Measurements from ENCODE around the gene ERVW-1.
"Not testable (repeated sequence)": the region's sequence is repeated elsewhere in the genome, so short reads cannot be mapped to it uniquely, and the experiment has no call there.

The ERVW-1 gene, protein sequence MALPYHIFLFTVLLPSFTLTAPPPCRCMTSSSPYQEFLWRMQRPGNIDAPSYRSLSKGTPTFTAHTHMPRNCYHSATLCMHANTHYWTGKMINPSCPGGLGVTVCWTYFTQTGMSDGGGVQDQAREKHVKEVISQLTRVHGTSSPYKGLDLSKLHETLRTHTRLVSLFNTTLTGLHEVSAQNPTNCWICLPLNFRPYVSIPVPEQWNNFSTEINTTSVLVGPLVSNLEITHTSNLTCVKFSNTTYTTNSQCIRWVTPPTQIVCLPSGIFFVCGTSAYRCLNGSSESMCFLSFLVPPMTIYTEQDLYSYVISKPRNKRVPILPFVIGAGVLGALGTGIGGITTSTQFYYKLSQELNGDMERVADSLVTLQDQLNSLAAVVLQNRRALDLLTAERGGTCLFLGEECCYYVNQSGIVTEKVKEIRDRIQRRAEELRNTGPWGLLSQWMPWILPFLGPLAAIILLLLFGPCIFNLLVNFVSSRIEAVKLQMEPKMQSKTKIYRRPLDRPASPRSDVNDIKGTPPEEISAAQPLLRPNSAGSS

DNA sequence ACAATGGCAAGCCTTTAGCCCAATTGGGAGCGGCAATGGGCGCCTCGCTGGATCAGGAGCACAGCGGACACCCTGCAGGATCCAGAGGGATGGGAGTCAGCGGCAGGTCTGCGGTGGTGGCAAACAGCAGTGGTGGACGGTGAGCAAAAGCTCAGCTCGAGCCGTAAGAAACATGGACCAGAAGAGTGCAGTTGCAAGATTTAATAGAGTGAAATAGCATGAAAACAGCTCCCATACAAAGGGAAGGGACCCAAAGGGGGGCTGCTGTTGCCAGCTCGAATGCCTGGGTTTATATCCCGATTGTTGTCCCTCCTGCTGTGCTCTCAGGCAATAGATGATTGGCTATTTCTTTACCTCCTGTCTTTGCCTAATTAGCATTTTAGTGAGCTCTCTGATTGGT, at the start of gene ERVW-1:
Gene ERVW-1 (minus strand): TSS at position 266 of the 400 bp plus-strand sequence. CDS start 7,565 bp downstream, outside the sequence.
- not testable (repeated sequence) for DNase-seq (ENCODE audit: low spot score)

DNA sequence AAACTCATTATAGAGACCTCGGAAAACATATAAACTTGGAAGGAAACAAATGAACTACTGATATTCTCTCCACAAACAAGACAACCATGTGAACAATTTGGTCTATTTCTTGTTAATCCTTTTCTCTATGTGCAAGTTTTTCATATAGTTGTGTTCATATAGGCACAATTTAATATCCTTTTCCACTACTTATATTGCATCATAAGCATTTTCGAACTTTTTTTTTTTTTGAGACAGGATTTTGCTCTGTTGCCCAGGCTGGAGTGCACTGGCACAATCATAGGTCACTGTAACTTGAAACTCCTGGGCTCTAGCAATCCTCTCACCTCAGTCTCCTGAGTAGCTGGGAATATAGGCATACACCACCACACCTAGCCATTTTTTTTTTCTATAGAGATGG, 45.4 kb upstream of the ERVW-1 start:
- DNase-seq (ENCODE audit: low spot score): no peak

DNA sequence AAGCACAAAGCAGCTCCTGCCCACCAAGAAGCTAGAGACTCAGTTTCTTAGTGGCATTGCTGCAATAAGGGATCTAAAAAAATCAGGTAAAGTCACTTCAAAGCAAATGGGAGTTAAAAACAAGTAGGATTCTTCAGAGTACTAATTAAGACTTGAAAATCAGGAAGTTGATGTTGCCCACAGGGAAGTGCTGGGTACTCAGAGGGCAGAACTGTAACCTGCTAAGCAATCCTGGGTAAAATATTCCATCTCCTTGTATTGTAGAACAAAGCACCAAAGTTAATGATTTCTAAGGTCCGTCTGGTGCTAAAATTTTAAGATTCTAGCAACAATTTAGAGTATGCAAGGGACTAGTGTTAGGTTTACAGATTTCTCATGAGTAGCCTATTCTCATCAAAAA, 42.3 kb upstream of the ERVW-1 start:
- no peak for DNase-seq (ENCODE audit: low spot score)

GRCh38 chr7:92517631-92518030, 39.9 kb upstream of the ERVW-1 start:
- no peak for DNase-seq (ENCODE audit: low spot score)

DNA sequence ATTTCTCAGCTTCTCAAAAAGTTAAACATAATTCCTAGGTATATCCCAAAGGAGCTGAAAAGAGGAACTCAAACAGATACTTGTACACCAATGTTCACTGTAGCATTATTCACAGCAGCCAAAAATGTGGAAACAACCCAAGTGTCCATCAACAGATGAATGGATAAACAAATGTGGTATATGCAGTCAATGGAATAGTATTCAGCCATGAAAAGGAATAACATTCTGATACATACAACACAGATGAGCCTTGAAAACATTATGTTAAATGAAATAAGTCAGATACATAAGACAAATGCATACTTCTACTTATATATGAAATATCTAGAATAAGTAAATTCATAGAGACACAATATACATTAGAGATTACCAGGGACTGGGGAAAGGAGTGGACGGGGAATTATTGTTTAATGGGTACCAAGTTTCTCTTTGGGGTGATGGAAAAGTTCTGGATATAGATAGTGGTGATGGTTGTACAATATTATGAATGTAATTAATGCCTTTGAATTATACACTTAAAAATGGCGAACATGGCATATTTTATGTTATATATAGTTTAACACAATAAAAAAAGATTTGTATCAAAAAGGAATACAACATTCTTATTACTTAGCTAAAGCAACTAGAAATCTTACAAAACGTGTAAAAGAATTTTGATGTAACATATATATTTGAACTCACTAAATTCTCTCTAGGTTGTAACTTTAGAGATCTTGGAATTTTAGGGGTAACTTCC, 35.6 kb upstream of the ERVW-1 start:
- no peak for DNase-seq (ENCODE audit: low spot score)

GRCh38 chr7:92508946-92509345, 31.2 kb upstream of the ERVW-1 start:
- DNase-seq (ENCODE audit: low spot score): no peak

DNA sequence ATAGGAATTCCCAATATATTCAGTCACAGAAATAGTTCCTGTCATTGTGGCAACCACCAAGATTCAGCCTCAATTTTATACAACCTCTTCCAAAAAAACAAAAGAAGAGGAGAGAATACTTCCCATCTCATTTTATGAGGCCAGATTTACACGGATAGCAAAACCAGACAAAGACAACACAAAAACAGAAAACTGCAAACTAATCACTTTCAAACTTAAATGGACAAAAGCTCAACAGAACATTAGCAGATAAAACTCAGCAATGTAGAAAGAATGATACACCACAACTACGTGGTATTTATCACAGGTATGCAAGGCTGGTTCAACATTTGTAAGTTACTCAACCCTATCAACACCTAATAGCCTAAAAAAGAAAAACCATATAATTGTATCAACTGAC, 28.6 kb upstream of the ERVW-1 start:
- no peak for DNase-seq (ENCODE audit: low spot score)

DNA sequence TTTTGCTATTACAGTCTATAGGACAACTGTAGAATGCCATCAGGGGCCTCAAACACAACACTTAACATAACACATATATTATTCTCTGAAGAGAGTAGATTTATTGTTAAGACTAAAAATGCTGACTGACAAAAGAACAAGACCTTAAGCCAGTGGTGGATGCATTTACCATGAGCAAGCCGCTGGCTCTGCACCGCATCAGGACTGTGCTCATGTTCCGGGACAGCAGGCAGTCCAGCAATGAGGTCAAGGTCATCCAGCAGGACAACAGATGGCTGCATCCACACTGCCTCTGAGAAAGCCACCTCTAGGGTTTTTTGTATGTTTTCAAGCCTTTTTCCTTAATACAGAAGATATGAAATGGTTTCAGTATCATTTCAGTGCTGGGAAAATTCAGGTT, 26.8 kb upstream of the ERVW-1 start:
- no peak for DNase-seq (ENCODE audit: low spot score)

DNA sequence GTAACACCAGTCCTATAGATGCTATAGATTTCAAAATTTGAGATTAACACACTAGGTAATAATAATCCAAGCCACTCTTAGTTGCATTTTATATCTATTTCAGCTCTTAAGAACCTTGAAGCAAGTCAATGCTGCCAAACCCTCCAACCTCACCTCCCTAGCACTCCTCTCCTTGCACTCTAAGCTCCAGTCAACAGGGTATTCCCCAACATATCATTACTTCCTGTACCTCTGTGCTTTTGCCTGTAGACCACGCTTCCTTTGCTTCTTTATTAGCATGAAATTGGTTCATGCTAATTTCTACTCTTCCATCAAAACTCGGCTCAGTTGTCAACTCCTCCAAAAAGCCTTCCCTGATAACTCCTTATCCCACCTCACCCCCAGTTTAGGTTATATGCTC, 26.0 kb upstream of the ERVW-1 start:
- no peak for DNase-seq (ENCODE audit: low spot score)

- DNase-seq (ENCODE audit: low spot score): no peak
These were observed 20.8 kb upstream of the ERVW-1 start for GRCh38 chr7:92498557-92498956.

DNA sequence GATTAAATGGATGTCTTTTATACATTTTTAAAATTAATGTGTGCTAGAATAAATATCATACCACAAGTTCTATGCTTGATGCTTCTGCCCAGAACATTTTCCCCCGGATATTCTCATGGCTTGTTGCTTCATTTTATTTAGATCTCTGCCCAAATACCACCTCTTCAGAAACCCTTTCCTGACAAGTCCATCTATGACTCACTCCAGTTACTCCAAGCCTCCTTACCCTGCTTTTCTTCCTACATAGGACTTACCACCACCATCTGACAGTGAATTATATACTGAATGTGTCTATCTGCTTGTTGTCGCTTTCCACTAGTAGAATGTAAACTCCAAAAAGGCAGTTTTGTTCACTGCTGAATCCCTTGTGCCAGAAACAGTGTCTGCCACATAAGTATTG, 19.1 kb upstream of the ERVW-1 start:
- no peak for DNase-seq (ENCODE audit: low spot score)

DNA sequence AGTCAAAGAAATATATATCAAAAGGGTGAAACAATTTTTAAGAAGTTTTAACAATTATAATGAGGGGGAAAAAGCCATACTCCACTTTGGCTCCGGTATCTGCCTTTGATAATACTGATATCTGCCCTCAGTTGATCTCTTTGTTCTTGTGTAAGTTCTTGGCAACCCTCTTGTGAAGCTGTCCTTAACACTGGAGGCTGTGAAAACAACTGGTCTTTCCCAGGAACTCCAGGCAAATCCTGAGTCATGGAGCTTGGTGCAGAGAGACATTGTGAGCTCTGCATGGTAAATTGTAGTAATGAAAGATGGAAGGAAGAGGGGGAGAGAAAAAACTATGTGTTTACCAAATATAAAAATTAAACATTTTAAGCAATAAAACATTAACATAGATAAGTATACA, 11.9 kb upstream of the ERVW-1 start:
- no peak for DNase-seq (ENCODE audit: low spot score)

- no peak for DNase-seq (ENCODE audit: low spot score)
These were observed 10.1 kb upstream of the ERVW-1 start for GRCh38 chr7:92487804-92488203.

- no peak for DNase-seq (ENCODE audit: low spot score)
These were observed 8.2 kb upstream of the ERVW-1 start for GRCh38 chr7:92485974-92486373.

GRCh38 chr7:92485267-92485892, 7.6 kb upstream of the ERVW-1 start:
- DNase-seq (ENCODE audit: low spot score): no peak

DNA sequence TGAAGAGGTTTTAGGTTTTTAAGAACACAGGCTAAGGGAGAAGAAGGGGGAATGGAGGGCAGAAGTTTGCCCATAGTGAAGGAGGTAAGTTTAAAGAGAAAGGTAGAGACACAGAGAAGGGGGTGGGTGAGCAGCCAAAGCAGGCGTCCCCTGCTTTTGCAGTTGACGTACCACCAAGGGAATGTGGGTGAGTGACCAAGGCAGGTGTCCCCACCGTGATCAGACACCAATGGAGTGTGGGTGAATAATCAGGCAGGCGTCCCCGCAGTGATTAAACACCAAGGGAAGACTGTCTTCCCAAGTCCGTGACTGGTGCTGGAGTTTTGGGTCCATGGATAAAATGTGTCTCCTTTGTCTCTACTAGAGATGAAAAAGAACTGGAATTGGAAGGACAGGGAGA, 6.5 kb upstream of the ERVW-1 start:
- not testable (repeated sequence) for DNase-seq (ENCODE audit: low spot score)

GRCh38 chr7:92483624-92484023, 5.9 kb upstream of the ERVW-1 start:
- not testable (repeated sequence) for DNase-seq (ENCODE audit: low spot score)

DNA sequence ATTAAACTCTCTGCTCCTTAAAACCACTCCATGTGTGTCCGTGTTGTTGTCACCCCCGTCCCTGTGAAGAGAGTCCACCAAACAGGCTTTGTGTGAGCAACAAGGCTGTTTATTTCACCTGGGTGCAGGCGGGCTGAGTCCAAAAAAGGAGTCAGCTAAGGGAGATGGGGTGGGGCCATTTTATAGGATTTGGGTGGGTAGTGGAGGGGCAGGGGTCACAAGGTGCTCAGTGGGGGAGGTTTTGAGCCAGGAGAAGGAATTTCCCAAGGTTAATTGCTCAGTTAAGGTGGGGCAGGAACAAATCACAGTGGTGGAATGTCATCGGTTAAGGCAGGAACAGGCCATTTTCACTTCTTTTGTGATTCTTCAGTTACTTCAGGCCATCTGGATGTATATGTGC, 1.4 kb upstream of the ERVW-1 start:
- DNase-seq (ENCODE audit: low spot score): not testable (repeated sequence)

DNA sequence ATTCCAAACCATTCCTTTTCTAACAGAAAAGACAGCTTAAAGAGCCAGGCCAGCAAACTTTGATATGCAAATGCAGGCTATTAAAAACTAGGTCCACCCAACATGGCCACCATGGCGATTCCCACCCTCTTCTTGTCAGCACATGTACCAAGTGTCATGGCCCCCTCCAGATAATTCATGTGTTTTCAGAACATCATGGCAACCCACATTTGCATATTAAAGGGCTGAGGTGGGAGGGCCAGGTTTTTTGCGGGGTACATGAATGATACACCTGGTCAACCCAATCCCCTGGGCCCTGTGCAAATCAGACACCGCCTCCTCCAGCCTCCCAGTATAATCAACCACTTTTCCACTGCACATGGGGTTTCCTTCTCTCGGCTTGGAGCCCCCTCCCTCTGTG, 965 bp upstream of the ERVW-1 start:
- no peak for DNase-seq (ENCODE audit: low spot score)

DNA sequence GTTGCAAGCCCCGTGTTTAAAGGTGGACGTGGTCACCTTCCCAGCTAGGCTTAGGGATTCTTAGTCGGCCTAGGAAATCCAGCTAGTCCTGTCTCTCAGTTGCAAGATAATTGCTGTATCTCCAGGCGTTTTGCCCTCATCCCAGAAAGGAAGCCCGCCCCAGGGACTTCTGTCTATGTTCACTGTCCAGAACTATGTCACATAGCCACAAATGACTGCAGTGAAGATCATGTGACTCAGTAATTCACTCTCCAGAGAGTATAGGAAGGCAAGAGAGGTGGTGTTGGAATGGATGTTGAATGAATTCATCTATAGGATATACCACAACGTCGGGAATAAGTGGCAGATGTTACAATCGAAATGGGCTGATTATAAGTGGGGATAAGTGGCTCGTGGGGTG, 349 bp upstream of the ERVW-1 start:
- no peak for DNase-seq (ENCODE audit: low spot score)

DNA sequence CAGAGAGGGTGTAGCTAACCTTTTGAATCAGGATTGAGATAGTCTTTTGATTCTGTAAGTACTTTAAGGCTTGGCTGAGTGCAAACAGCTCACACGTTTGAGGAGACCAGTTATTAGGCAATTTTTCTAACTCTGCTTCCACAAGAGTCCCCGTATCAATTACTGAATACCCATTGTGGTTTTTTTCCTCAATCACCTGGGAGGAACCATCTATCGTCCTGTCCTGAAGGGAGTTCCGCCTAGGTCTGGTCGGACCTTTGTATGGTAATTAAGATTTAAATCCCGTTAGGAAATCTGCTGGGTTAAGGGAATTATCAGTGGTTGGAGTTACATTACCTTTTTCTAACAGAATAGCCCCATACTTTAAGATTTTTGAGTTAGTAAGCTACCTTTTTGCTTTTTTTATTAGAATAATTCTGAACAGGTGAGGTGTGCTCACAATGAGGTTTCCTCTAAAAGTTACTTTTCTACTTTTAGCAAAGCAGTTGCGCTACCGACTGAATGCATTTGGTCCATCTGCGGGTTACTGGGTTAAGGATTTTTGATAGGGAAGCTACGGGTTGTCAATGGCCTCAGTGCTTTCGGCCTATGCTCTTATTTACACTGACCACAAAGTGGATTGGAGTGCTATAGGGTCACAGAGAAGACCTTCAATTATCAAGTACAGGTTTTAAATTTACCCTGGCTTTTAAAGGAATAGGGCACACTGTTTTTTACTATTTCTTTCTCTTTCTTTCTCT, 1.7 kb downstream of the ERVW-1 start:
- DNase-seq (ENCODE audit: low spot score): not testable (repeated sequence)

DNA sequence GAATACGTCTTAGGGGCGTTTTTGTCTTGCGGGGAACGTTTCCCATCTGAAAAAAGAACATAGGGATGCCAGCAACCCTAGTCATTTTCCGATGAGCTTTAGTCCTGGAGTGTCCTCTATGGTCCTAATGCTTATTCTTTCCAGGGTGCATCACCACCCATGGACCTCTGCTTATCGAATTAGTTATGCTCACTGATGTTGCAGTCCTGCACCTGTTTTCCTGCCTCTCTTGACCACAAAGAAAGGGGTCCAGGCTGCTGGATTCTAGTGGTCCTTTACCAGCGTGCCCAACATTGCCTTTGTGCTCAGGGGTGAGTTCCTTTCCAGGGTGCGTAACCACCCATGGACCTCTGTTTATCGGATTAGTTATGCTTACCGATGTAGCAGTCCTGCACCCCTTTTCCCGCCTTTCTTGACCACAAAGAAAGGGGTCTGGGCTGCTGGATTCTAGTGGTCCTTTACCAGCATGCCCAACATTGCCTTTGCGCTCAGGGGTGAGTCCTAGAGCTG, 2.4 kb downstream of the ERVW-1 start:
- DNase-seq (ENCODE audit: low spot score): not testable (repeated sequence)

Measured in globus pallidus (tissue), 1 donor.